ENCODE results near the gene SLC39A11.

The SLC39A11 gene

DNA sequence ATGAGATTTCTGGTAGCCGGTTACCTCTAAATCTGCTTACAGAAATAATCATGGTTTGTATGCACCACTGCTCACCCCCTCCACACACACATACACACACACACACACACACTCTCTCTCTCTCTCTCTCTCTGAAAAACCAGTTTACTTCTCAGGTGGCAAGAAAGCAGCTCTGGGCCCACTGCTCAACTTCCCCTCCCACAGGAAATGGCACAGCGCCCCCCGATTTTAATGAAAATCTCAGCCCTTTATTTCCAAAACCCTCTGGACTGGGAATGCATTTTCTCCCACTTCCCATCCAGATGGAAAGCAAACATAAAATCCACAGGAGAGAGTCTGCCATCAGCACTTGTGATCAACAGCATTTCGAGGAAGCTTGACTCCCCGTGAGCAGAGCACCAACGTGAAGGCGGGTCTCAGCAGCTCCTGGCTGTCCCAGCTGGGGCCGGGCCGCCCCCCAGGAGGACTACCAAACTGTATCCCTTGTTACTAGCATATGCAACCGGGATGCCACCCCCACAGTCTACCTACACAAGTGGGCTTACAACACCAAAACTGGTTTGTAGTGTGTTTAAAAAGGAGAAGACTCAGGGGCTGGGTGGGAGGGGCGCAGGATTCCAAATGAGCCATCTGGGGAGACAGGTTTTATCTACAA, 121.1 kb downstream of the SLC39A11 start:
- no peak for DNase-seq

DNA sequence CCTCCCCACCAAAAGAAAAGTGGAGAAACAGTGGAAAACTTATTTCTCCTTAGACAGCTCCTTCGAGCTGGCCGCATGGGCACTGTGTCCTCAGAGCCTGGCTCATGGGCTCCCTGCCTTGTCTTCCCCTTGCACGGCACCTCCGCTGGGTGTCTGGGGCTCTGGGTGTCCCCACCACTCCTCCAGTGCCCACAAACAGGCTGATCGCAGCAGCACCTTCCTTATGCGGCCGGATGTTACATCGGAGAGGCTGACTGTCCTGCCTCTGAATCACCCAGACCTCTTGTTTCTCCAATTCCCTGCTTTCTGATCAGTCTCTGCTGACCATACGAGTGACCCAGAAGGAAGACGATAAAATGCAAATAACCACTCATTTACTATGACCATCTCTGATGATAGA, 121.7 kb downstream of the SLC39A11 start:
- DNase-seq: no peak

DNA sequence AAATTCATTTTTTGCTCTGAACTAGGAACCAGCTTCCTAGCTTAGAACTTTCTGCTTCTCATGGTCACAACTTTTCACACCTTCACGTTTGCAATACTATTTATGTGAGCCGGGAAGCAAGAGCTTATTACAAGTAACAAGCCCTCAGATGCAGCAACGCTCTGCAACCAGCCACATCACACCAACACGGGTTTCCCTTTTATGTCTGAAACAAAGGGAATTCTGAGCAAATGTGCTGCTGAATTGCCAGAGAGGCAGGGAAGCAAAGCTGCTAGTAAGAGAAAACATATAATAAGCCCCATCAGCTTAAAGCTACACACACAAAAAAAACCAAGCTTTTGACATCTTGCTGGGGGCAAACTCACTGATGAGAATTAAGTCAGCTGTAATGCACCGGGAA, 122.2 kb downstream of the SLC39A11 start:
- DNase-seq: no peak

DNA sequence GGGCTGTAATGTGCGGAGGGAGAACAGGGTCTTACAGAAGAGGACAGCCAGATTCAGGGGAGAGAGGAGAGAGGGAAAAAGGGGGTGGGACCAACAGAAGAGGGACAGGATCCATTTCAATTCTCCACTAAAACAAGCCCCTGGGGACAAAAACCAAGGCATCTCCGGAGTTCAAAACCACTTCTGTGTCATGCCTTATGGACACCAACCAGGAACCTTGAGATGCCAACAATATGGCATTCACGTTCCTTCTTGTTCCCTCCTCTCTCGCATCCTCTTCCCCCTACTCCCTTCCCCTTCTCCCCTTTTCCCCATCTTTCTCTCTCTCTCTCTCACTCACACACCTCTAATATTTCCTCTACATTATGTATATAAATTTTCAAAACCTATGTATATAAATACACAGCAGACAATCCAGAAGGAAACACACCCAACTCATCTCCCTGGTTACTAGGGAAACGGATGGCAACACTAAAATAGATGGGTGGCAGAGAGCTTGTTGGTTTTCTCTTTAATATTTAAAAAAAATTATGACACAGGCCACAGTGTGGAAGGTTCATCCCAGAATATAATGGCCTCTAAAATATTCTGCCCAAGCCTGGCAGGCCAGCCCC, 123.1 kb downstream of the SLC39A11 start:
- DNase-seq: no peak

DNA sequence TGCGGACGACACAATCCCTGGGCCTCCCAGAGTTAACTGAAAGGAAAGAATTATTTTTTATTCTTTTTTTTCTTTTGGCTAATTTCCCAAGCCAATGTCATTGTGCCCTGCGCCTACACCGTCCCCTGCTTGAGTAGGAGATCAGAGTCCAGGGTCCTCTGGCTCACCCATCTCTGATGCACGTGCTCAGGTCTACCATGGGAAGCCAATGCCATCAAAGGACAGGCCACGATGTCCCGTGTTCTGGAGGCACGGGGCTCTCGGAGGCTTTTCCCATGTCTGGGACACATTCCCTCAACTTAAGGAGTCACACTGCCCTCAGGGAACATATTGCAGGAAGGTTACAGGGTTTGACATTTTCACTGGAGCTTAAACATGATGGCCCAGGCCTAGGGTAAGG, 123.7 kb downstream of the SLC39A11 start:
- no peak for DNase-seq

DNA sequence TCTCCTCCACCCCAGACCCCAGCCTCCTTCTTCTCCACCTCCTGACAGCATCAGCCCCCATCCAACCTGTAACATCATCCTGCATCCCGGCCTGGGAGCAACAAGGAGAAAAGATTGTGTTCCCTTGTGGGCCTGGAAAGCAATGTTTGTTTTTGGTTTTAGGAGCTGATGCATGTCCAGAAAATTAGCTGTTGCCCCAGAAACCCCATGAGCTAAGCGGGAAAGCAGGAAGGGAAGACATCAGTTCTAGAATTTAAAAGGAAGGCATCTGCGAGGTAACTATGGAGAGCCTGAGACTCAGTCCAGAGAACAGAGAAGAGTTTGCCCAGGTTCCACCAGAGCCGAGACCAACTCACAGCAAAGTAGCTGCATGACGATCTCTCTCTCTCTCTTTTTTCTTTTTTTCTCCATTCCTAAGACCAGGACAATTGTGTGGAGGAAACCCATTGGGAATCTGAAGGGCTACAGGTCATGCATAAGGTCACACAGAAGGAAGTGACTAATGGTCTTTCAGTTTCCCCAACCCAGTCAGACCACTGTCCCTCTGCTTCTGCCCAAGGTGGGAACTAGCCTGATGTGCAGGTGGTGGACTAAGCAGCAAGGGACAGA, 124.4 kb downstream of the SLC39A11 start:
- DNase-seq: no peak

DNA sequence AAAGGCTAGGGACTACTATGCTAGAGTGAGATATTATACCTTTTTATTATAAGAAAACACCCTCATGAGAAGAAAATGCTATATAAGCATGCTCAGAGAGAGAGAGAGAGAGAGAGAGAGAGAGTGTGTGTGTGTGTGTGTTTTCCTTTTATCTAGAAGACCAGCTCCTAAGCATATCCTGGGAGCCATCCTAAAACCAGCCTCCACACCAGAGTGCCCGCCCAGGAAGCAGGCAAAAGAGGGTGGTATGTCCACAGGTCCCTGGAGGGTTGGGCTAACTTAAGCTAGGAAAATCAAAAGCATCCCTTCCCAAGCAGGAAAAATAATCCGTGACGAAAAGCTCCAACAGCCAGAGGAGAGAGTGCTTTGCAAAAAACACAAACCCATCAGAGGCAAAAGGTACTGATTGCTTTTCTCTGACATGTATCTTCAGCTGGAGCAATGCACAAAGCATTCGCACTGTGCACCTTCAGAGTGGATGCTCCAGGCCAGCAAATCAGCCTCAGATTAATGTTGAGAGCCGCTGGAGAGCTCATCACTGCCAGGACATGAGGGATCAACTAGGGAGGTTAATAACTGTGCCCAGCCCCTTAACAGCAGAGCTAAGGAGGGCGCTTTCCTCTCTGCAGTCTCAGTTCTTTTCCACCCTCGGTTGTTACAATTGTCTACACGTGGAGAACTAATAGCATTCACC, 125.1 kb downstream of the SLC39A11 start:
- no peak for DNase-seq

DNA sequence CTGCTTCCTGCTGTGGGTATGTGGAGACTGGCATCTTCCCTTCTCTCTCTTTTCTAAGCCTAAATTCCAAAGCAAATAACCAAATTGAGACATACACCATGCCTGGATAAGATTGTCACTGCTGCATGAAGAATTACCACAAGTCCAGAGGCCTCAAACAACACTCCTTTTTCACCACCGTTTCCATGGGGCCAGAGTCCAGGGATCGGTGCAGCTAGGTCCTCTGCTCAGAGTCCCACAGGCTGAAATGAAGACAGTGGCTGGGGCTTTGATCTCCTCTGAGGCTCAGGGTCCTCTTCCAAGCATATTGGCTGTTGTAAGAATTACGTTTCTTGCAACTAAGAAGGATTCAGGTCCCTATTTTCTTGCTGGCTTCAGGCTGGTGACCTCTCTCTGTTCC, 130.4 kb downstream of the SLC39A11 start:
- no peak for DNase-seq

DNA sequence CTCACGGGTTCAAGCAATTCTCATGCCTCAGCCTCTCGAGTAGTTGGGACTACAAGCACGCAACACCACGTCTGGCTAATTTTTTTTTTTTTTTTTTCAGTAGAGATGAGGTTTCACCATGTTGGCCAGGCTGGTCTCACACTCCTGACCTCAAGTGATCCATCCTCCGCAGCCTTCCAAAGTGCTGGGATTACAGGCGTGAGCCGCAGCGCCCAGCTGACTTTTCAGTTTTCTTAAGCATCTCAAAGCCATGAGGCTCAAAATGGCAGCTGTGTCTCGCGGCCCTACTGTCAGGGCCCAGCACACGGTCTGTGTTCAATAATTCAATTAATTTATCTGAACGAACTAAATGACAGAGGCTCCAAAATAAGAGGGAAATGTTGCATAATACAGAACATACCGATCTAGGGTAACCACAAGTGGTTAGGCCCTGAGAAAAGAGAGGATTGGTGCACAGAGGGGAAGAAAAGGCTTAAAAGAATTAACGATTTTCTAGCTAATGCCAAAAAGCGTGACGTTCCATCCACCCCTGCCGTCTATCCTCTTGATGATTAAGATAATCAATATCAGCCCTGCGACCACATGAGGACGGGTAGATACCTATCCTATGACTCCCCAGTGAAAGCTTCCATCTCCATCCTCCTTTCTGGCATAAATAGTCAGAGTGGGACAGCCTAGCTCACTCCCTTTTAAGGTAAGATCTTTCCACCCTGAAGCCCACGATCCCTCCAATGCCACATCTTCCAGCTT, 136.9 kb downstream of the SLC39A11 start:
- no peak for DNase-seq

DNA sequence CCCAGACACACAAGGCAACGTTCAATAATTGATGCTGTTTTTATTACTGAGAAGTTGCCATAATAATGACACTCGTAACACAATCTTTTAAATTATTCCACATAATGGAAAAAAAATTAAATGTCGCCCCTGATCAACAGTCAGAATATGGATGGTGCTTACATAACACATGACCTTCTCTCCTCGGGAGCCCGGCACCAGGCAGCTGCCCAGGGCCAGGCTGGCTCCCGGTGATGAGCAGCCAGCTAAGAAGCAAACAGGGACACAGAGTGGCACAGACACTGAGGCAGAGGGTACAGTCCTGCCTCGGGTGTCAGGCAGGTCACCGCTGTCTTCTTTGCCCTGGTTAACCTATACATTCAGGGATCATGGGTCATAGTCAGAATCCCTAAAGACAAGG, 137.9 kb downstream of the SLC39A11 start:
- DNase-seq: no peak

DNA sequence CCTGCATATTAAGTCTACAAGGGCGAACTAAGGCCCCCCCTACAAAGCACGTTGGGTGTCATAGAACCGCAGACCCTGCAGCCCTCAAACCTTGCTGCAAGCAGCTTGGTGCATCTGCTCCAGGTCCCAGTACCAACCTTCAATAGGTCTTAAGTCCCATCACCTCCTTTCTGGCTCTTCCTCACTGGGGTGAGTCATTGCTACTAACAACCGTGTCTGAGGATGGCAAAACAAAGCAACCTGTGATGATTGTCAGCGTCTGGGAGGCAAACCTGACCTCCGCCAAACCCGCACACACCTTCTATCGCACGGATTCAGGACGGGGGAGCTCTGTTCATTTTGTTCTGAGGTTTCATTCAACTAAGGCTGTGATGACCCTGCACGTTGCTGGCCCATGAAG, 138.9 kb downstream of the SLC39A11 start:
- no peak for DNase-seq

DNA sequence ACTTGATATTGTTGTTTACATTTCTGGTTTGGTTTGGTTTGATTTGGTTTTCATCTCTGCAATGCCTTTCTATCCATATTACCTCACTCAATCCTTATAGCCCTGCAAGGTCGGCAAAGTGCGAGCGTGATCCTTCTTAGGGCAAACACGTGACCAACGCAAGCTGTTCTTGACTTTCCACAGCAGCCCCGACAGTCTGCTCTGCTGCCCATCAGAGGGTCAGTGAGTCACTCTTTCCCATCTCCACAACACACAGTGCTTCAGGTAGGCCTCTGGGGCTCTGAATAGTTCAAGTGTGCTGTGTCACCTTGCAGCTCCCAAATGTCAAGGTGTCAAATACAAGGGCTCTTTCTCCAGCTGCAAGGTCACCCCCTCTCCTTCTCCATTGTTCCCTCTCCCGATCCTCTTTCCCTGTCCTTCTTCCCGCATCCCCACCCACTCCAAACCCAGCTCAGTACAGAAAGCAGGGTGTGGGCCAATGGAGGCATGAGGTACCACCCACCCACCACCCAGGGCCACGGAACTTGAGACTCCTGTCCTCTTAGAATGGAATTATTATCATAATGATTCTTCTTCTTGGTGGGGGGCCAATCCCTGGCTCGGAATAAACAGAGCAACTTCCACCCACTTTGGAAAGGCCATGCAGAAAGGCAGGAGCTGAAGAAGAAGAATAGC, 139.7 kb downstream of the SLC39A11 start:
- no peak for DNase-seq

DNA sequence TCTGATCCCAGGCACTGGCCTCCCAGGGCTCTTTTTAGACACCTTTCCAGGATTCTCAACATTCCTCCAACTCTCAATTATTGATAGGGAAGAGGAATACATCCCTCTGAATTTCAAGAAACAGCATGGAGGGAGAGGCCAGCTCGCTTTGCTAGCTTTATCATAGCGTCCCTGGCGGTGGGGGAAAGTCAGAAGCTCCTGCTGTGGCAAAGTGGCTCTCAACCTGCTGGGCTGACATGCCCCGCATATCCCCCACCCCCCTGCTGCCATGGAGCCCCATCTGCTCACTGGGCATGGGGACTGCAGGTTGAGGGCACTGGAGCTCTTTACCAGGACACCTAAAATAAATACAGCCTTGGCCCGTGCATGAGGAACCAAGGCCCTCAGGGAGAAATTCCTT, 140.3 kb downstream of the SLC39A11 start:
- DNase-seq: no peak

DNA sequence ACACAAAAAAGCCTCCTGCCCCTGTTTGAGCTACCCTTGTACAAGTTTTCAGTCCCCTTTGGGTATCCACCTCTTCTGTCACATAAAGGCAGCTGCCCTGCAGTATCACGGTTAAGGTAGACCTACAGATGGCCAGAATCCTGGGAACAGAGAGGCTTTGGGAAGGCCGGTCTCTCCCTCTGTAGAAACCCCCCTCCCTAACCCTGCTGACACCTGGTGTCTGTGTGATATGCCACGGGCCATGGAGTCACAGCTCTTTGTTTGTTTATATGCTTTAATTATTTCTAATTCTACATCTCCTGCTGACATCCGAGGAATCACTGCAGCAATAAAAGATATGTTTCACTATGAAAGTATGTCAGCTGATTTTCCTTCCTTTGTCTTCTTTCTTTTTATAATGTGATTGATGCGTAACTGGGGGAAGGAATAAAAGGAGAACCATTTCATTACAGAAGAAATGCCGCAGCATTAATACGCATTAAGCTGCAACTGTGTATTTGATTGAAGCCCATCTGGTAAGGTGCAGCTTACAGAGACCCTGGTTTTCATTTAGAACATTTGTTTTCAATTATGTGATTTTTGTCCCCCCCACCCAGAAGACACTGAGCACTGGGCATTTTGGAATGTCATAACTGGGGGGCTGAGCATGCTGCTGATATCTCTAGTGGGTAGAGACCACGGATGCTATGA, 142.1 kb downstream of the SLC39A11 start:
- no peak for DNase-seq

DNA sequence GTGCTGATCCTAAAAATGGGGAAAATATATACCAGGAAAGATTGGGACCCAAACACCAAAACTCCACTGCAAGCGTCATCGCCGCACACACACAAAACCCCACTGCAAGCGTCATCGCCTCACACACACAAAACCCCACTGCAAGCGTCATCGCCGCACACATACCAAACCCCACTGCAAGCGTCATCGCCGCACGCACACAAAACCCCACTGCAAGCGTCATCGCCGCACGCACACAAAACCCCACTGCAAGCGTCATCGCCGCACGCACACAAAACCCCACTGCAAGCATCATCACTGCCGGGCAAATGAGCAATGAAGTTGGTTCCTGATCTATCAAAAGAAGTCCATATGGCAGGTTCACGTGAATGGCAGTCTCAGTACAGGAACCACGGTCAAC, 144.4 kb downstream of the SLC39A11 start:
- DNase-seq: no peak

DNA sequence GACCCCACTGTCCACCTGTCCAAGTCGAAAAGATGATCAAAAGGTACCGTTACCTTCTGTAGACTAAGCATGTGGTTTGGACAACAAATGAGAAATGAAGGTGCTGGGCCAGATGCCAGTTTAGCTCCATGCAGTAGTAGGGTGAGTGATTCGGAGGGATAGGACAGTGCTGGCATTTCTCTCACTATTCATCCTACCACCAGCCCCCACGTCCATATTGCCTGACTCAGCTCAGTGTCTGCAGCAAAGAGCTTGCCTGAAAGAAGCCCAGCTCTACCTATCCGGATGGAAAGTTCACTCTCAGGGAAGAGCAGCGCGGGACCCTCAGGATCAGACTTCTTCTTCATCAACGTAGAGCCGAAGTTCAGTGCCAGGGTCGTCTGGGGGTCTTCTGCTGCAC, 145.0 kb downstream of the SLC39A11 start:
- no peak for DNase-seq

DNA sequence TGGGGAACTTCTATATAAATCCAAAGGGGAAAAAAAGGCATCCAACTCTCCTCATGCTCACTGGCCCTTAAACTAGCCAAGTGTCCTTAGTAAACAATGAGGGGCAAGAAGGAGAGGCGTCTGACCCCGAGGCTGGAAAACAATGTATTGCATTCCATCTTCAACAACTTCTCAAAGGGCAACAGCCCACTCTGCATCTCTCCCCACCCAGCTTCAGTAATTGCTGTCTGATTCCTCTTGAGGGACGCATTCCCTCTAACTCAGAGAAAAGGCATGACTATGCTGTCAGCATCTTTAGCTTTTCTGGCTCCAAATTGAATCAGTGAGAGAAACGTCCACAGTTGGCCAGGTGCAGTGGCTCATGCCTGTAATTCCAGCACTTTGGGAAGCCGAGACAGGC, 145.8 kb downstream of the SLC39A11 start:
- no peak for DNase-seq

DNA sequence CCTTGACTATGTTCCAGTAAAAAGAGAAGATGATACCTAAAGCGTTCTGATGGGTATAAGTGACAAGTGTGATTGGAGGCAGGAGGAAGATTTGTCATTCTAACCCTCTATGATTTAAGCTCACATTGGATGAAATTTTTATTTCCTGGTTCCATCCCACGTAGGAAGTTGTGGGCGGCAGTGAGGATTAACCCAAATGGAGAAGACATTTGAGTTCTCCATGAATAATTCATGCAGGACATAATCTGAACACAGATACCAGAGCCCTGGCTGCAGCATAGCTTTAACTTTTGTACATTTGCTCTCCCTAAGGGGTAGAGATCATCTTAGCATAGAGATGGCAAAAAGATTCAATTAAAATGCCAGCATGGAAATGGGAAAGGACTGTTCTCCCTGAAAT, 146.3 kb downstream of the SLC39A11 start:
- DNase-seq: no peak

DNA sequence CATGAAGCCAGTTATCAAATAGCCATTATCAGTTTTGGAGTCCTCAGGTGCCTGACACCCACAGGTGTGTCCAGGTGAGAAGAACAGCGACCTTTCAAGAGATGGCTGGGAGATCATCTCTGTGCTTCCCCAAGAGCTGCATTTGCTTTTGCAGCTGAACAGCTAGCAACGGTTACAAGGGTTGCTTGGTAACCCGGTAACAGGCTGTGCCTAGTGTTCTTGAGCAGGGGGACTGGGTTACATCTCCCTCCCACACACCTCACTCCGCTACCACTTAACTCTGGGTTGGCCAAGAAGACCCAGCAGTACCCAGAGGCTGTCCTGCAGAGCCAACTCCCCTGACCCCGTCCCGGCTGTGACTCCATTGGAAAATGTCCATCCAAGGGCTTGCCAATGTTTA, 147.0 kb downstream of the SLC39A11 start:
- no peak for DNase-seq

DNA sequence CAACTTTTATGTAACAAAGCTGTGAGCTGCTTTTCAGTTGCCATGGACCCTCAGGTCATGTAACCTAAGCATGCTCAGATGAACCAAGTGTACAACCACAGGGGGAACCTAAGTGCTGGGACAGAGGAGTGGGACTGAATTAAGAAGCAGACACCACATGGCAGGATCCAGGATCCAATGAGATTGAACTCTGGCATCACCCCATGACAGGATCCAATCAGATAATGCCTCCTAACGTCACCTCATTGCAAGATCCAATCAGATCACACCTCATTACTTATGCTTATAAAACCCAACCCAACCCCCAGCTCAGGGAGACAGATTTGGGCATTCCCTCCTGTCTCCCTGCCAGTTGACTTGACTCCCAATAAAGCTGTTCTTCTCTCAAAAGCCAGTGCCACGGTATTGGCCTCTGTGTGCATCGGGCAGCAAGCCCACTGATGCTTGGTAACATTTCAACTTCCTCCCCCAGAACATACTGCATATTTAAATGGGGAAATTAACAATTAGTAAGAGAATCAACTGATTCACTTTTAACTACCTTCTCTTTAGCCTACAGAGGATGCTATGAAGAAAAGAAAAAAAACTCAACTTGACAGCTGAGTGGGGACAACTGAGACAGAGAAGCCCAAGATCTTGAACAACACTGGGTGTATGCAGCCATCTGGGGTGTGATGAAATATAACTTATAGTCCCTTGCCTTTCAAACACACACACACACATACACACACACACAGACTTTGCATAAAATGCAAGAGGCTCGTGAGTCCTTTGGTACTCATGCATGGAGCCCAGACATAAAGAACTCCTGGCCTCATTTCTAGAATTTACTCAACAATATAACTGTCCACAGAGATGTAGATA, 148.4 kb downstream of the SLC39A11 start:
- DNase-seq: no peak

DNA sequence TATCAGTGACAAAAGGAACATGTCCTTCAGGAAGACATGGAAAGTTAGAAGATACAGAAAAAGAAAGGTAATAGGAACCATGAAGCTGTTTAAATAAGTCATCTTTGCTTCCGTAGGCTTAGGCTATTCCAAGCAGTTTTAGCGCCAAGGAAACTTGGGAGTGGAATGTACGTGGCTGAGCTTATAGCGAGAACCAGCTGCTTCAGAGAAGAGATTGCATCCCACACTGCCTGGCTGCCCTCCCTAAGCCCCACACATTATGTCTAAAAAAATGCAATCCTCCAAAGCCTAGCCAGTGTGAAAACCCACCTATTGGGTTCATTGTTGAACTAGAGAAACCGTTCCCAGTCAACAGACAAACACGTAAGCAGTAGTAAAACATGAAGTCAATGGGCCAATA, 149.9 kb downstream of the SLC39A11 start:
- DNase-seq: no peak

Data from T1000 (cell line).